NCI-H1417 (cell line): Measurements from ENCODE around the gene TSPAN12.
"Not testable (repeated sequence)": the region's sequence is repeated elsewhere in the genome, so short reads cannot be mapped to it uniquely, and the experiment has no call there.

Experiments
- DNase-seq, 3 experiments: peaks; one replicate each; lab custom pipeline; 2025; lab: John Stamatoyannopoulos, UW

The TSPAN12 gene

GRCh38 chr7:120857588-120858573 is at the start of gene TSPAN12:
TSS of gene TSPAN12 (minus strand) at chr7:120858144. CDS start at chr7:120856763, 1,381 bp downstream.
- peak; percentile 73 to 92 (median 90) for DNase-seq

- DNase-seq, result no peak
These were observed 41.0 kb upstream of the TSPAN12 start for GRCh38 chr7:120898715-120899499.

- not testable (repeated sequence) for DNase-seq
These were observed 37.3 kb upstream of the TSPAN12 start for GRCh38 chr7:120895253-120895652.

- not testable (repeated sequence) for DNase-seq
These were observed 27.7 kb upstream of the TSPAN12 start for GRCh38 chr7:120885602-120886001.

GRCh38 chr7:120877701-120878100 is 19.8 kb upstream of the TSPAN12 start:
- peak in 1 of 3 experiments; percentile 18 for DNase-seq

GRCh38 chr7:120876922-120877321 is 19.0 kb upstream of the TSPAN12 start:
- DNase-seq, result no peak

GRCh38 chr7:120874722-120875121 is 16.8 kb upstream of the TSPAN12 start:
- no peak for DNase-seq

- DNase-seq, result no peak
These were observed 16.1 kb upstream of the TSPAN12 start for GRCh38 chr7:120874016-120874415.

GRCh38 chr7:120873401-120873800 is 15.5 kb upstream of the TSPAN12 start:
- peak in 1 of 3 experiments; percentile 75 for DNase-seq

- no peak for DNase-seq
These were observed 11.8 kb upstream of the TSPAN12 start for GRCh38 chr7:120869700-120870099.

GRCh38 chr7:120867932-120868331 is 10.0 kb upstream of the TSPAN12 start:
- DNase-seq, result no peak

GRCh38 chr7:120865191-120865981 is 7.4 kb upstream of the TSPAN12 start:
- DNase-seq, result no peak

- no peak for DNase-seq
These were observed 6.4 kb upstream of the TSPAN12 start for GRCh38 chr7:120864141-120864900.

- DNase-seq, result no peak
These were observed 5.1 kb upstream of the TSPAN12 start for GRCh38 chr7:120862987-120863590.

- no peak for DNase-seq
These were observed 2.2 kb upstream of the TSPAN12 start for GRCh38 chr7:120860156-120860555.

- DNase-seq, result no peak
These were observed 1.5 kb upstream of the TSPAN12 start for GRCh38 chr7:120859459-120859858.

- DNase-seq, result peak; percentile 64 to 78 (median 69)
These were observed 1.2 kb downstream of the TSPAN12 start for GRCh38 chr7:120856621-120857352.

- no peak for DNase-seq
These were observed 1.7 kb downstream of the TSPAN12 start for GRCh38 chr7:120856198-120856597.

GRCh38 chr7:120852700-120853099 is 5.2 kb downstream of the TSPAN12 start:
- DNase-seq, result no peak

- no peak for DNase-seq
These were observed 14.8 kb downstream of the TSPAN12 start for GRCh38 chr7:120843109-120843508.
